C4-2B (cell line): Measurements from ENCODE around the gene ZNF814.
"Not testable (repeated sequence)": the region's sequence is repeated elsewhere in the genome, so short reads cannot be mapped to it uniquely, and the experiment has no call there.

Experiments used
- H3K27ac ChIP-seq: fragments of 450-650 bp; 2 replicates; pipeline ENCODE4 v1.5.1; 2017
- CTCF ChIP-seq: fragments of 450-650 bp; conservative IDR thresholded peaks from 2 replicates; pipeline ENCODE4 v1.5.1; 2017; ENCODE audit warnings: mild to moderate bottlenecking
- ZFX ChIP-seq: fragments of 450-650 bp; IDR thresholded peaks from 2 replicates; pipeline ENCODE4 v1.6.1; 2017

Gene ZNF814

DNA sequence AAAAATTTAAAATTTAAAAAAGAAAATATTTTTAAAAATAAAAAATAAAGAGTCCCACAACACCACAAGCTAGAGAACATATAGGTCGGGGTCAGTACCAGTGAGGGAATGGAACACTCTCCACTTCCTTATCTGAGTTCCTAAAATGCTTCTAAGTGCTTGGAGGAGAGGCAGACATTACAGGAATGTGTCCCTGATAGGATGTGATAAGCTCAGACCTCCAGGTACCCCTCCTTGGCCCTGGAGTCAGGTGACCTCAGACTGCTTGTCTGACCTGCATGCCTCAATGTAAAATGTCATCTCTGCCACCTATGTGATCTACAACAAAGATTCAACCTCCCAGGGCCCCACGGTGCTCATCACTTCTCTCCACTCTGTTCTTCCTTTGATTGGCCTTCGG lies 2.8 kb downstream of the ZNF814 start:
- no peak for TF ChIP-seq ZFX
- no peak for TF ChIP-seq CTCF
- H3K27ac ChIP-seq, result no peak overlapping the region

- not testable (repeated sequence) for H3K27ac ChIP-seq
These were observed 14.7 kb downstream of the ZNF814 start for GRCh38 chr19:57873883-57874799.

- TF ChIP-seq ZFX, result no peak
- TF ChIP-seq CTCF, result no peak
These were observed 16.4 kb downstream of the ZNF814 start for GRCh38 chr19:57872450-57872849.

DNA sequence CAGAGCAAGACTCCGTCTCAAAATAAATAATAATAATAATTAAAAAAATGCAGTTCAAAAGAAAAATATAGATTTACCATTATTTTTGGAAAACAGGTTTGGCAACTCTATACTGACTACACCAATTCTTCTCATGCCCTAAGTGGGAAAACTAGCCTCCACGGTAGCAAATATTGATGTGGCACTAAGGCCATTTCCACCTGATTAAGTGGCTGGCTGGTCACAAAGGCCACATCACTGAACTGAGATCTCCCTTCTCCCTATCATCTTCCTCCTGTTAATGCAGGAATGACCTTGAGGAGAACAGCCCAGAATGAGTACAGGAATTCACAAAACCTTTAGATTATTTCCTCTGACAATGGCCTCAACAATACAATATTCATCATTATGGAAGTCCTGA lies 18.6 kb downstream of the ZNF814 start:
- no peak overlapping the region for H3K27ac ChIP-seq
- TF ChIP-seq ZFX, result no peak
- no peak for TF ChIP-seq CTCF

More at GRCh38 chr19:57872450-57872849, 16.4 kb downstream of the ZNF814 start:
- H3K27ac ChIP-seq, result no peak overlapping the region

GRCh38 chr19:57869655-57870054 lies 19.2 kb downstream of the ZNF814 start:
- not testable (repeated sequence) for H3K27ac ChIP-seq

DNA sequence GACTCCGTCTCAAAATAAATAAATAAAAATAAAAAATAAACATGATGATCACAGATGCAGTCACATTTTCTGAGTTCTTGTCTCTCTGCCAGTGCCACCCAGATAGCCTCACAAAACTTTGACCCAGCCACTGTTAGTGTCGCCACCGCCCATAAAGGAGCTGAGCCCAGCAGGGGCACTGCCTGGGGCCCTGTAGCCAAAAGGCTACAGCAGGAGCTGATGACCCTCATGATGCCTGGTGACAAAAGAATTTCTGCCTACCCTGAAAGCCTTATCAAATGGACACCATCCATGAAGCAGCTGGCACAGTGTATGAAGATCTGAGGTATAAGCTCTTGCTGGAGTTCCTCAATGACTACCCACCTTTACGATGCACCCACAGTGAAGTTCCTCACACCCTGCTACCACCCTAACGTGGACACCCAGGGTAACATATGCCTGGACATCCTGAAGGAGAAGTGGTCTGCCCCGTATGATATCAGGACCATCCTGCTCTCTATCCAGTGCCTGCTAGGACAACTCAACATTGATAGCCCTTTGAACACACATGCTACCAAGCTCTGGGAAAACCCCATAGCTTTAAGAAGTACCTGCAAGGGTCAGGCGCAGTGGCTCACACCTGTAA lies 20.9 kb downstream of the ZNF814 start:
- no peak overlapping the region for H3K27ac ChIP-seq
- TF ChIP-seq CTCF (no peak), ZFX (no peak)

DNA sequence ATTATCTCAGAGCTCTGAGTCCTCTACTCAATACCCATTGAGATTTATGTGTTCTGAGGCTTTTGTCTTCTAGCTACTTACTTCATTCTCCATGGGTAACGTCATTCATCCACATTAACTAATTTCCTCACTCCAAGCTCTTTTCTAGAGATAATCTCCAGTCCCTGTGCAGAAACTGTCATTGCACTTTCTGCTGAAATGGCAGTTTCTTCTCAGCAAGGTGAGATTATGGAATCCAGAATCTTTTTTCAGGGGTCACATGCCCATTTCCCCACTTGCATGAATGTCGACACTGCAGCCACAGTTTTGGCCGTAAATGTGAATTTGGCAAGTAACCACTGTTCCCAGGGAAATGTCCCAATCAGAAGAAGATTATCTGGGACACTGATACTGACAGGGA lies 26.5 kb downstream of the ZNF814 start:
- not testable (repeated sequence) for H3K27ac ChIP-seq

GRCh38 chr19:57854117-57854516 lies 34.7 kb downstream of the ZNF814 start:
- H3K27ac ChIP-seq, result not testable (repeated sequence)

GRCh38 chr19:57851812-57852603 lies 36.8 kb downstream of the ZNF814 start:
- not testable (repeated sequence) for H3K27ac ChIP-seq

- TF ChIP-seq CTCF (no peak), ZFX (no peak)
- H3K27ac ChIP-seq, result peak overlapping the region; percentile 72
These were observed 38.3 kb downstream of the ZNF814 start for GRCh38 chr19:57850553-57851017.

GRCh38 chr19:57849666-57850473 lies 39.0 kb downstream of the ZNF814 start, which contains the start of gene ZNF587:
TSS of gene ZNF587 (plus strand) at chr19:57849859. CDS start at chr19:57850039, 180 bp downstream.
- H3K27ac ChIP-seq, result peak within 1 kb of the TSS; percentile 72

DNA sequence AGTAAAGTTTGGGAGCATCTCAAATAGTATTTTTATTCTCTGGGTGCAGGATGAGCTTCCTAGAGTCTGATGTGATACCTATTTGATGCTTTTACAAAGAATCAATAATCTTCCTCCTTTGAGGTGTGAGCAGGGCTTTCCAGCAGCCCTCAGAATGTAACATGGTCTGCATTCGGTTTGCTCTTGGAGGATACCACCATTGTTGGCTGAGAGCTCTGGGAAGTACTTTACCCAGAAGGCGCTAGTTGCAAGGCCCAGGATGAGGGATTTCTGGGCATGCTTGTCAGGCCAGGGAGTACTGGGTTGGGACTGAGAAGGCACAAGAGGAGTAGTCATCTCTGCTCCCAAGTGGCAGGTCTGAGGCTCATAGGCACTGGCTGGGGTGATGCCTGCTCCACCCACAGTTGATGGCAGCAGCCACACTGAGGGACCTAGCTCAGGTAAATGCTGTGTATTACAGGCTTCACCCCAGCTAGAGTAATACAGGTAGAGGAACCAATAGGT lies 39.6 kb downstream of the ZNF814 start:
- peak overlapping the region; percentile 72; the same call in 1 of the 2 replicates for H3K27ac ChIP-seq
